Hematopoietic multipotent progenitor cell treated with erythropoietin and hydrocortisone succinate and interleukin-3 and kit ligand, for 8 days (in vitro differentiated cells): ENCODE results near the gene TMEM184B.
A peak's percentile ranks its signal among the peaks of the same experiment; 100 is the strongest.

Experiments
- DNase-seq: peaks from one replicate; pipeline ENCODE4 v3.0.0-alpha.2; 2015

The TMEM184B gene

DNA sequence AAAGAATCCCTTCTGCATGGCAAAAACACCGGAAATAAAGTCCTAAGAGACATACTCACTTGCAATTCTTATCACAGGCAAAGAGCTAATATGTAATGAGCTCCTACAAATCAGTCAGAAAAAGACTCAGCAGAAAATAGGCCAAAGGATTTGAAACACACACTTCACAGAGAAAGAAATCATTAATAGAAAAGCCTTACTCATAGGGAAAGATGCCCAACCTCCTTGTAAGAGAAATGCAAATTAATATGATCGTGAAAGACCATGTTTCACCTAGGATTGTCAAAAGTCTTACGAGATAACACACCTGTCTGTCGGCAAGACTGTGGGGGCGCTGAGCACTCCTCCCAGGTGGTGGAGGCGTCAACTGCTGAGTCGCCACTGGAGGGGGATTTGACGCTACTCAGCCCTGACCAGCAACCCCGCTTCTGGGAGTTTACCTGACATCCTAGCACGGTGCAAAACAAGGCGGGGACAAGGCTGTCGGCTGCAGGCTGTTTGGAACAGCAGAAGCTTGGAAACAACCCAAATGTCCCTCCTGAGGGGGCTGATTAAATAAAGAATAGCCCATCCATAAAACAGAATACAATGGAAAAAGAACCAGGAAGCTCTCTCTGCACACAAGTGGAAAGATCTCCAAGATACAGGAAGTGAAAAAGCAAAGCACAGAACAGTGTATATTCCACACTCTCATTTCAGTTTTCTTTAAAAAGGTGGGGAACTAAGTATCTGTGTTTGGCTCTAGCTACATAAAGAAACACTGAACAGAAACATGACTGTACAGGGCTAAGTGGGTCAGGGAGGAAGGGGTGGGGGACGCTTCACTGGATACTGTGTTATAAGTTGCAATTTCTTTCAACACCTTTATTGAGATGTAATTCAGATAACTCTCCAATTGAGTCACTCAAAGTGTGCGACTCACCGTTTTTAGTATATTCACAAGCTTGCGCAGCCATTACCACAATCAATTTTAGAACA lies 33.0 kb upstream of the TMEM184B start:
- DNase-seq = no peak

DNA sequence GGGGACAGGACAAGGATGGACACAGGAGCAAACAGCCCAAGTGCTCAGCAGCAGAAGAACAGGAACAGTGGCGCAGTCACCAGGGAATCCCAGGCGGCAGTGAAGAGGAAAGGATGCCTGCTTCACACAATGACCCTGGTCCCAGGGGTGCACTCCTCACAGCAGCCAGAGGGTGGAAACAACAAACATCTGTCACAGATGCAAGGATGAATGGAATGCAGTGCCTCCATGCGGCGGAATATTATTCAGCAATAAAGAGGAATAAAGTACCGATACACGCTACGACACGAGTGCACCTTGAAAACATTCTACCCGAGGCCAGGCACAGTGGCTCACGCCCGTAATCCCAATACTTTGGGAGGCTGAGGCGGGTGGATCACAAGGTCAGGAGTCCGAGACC lies 31.7 kb upstream of the TMEM184B start:
- no peak for DNase-seq

DNA sequence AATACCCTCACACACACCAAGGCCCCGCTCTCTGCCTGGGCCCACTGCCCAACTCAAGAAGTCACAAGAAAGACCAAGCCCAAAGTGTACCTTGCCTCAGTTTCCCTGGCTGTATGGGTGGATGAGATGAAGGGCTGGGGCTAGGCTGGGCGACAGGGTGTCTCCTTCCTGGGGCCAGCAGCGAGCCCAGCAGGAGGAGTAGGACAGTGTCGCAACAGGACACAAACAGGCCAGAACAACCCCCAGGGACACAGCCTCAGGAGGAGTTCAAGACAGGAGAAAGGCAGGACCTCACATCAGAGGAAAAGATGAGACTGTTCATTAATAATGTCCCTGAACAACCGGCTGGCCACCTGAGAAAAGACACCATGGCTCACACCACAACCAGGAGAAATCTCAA lies 31.2 kb upstream of the TMEM184B start:
- DNase-seq = no peak

DNA sequence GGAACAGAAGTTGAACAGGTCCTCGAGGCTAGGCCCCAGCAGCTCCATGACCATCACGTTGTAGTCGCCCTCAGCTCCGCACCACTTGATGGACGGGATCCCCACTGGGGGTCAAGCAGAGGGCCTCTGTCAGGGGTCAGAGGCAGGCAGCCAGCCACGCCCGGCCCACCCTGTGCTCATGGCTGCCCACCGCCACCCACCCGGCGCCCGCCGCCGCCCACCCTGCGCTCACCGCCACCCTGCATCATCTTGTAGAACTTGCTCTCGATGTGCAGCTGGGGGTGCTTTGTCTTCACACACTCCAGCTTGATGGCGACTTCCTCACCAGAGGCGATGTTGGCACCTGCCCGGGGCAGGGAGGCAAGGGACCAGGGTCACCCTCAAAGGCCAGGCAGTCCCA lies 30.1 kb upstream of the TMEM184B start:
- no peak for DNase-seq

DNA sequence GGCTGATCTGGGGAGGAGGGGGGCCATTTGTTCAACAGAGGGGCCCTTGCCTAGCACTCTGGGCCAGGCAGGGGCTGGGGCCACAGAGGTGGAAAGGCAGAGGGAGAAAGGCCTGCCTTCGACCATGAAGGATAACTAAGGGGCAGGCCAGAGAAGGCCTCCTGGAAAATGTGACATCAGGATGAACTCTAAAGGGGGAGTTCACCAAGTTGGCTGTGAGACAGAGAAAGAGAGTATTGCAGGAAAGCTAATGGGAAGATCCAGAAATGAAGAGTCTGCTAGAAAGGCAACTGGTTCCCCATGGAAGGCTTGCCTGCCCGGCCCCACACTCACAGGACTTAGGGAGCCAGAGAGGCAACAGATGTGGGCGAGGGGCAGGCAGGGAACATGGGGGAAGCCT lies 28.1 kb upstream of the TMEM184B start:
- DNase-seq = no peak

DNA sequence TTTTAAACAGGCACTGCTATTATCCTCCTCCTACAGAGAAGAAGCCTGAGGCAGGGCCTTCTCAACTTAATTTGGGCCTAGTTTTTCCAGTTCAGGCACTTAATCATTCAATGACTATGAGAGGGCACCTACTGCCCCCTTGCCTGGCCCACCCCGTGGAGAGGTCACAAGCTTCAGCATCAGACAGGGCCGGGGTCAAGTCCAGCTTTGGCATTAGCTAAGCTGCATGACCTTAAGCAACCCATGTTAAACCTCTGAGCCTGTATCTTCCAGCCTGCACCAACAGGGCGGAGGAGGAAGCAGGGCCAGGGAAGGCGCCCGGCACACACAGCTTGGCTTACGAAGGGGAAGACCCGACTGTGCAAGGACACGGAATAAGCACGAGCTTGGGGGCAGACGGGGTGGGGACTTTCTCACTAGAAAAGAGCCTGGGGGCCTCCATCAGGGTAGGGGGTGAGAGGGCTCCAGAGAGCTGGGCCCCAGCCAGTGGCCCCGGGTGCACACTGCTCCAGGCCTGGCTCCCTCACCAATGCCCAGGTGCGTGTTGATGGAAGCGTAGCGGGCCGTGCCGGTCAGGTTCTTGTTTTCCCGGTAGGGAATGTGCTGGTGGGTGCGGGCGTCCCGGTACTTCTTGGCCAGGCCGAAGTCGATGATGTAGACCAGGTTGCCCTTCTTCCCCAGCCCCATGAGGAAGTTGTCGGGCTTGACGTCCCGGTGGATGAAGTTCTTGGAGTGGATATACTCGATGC lies 27.6 kb upstream of the TMEM184B start:
- DNase-seq = no peak

DNA sequence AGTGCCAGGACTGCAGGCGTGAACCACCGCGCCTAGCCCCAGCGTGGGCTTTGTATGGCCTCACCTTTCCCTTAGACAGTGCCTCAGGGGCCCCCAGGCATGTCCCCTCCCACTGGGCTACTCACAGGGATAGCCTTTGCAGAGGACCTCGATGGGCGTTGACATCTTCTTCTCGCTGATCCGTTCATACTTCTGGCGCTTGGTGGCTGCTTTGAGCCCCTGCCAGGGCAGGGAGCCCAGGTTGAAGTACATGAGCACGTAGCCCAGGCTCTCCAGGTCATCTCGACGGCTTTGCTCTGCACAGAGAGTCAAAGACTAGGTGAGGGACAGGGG lies 26.9 kb upstream of the TMEM184B start:
- DNase-seq = no peak

DNA sequence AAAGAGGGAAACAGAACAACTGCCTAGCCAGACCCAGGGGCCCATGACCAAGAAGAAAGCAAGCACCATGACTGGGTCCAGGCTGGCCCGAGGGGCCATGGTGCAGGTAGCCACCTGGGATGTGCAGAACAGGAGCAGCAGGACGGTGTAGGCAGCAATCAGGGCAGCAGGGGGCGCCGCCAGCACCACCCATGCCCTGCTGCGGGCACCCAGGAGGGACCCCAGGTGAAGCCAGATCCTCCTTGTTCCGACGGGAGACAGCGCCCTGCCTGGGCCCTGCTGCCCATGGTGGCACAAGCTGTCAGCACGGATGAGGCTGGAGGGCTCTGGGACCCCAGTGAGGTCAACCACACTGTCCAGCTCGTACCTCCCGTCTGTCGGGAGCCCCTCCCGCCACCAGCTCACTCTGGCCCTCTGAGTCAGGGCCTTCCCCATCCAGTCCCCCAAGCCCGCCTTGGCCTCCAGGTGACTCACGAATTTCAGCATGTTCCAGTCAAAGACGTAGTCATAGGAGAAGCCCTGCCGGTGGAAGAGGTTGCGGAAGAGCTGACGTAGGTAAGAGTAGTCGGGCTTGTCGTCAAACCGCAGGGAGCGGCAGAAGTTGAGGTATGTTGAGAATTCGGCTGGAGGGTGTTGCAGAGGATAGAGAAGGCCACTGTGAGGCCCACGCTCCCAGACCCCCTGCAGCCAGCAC lies 25.6 kb upstream of the TMEM184B start:
- no peak for DNase-seq

DNA sequence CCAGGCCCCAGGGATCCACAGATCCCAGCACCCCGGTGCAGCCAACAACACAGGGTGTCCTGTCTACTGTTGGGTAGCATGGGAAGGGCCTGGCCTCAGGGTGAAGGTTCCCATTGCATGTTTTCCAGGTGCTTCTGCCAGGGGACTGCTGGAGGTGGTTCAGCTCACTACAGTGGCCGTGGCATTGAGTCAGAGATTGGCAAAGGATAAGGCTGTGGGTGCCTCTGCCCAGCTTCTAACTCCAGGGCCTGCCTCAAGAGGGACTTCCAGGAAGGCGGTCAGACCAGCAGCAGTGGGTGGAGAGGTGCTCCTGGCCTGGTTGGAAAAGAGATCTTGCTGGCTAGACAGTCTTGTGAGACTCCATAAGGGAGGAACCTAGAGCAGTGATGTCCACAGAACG lies 23.6 kb upstream of the TMEM184B start:
- DNase-seq = no peak

DNA sequence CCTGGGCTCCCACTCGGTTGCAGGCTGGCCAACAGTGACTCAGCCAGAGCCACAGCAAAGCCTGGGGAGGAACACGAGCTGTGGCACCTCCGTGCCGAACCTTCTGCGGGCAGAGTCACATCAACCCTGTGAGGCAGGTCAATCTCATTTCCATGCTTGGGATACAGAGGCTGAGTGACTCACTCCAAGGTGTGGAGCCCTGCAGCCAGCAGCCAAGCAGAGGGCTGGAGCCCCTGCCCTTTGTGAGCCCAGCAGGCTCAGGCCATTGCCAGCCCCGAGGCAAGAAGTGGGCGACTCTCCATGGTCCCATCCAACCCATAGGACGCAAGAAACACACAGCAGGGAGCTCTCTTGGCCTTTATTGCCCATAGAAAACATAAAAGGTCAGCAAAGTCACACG lies 23.1 kb upstream of the TMEM184B start:
- DNase-seq = no peak

DNA sequence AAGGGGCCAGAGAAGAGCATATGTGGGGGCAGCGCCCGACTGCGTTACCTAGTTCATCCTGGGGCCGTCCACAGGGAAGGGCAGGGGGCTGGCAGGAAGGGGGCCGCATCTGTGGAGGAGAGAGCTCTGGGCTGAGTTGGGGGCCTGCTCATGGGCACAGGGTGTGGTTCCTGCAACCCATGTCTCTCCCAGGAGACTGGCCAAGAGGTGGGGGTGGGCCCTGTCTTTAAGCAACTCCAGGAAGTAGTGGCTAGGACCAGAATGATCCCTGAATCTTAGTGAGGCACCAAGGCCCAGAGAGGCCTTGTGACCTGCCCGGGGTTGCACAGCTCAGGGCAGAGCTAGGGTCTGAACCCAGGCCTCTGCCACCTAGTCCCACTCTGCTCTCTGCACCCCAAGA lies 22.5 kb upstream of the TMEM184B start:
- DNase-seq = no peak

DNA sequence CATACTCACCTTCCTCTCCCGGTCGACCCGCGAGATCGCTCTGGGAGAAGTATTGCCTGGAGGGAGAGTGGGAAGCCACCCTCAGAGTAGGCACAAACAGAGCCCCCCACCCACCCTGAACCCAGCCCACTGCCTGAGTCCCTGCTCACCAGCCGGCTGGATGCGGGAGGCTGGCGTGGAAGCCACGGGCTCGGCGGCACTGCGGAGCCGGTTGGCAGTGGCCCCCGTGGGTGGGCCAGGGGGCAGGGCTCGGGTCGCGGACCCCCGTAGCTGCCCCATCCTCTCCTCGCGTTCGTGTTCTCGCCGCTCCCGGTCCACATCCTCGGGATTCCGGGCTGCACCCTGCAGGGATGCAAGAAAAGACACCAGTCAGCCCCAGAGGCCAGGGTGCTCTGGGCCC lies 21.4 kb upstream of the TMEM184B start:
- no peak for DNase-seq

DNA sequence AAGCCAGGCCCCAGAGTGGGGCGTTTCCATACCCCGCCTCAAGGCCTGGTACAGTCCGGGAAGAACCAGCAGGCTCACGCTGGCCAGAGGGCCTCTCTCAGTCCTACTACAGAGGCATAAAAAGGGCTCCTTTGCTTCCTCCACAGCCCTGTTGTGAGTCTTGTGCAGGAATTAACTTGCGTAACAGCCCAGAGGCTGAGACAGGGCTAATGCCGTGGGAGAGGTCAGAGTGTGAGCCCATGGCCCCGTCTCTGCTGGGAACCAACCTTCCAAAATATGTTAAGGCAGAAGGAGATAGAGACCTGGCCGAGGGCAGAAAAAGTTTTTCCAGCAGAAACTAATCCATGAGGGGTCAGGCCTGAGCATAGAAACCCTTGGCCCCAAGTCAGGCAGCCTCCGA lies 19.9 kb upstream of the TMEM184B start:
- DNase-seq = no peak

DNA sequence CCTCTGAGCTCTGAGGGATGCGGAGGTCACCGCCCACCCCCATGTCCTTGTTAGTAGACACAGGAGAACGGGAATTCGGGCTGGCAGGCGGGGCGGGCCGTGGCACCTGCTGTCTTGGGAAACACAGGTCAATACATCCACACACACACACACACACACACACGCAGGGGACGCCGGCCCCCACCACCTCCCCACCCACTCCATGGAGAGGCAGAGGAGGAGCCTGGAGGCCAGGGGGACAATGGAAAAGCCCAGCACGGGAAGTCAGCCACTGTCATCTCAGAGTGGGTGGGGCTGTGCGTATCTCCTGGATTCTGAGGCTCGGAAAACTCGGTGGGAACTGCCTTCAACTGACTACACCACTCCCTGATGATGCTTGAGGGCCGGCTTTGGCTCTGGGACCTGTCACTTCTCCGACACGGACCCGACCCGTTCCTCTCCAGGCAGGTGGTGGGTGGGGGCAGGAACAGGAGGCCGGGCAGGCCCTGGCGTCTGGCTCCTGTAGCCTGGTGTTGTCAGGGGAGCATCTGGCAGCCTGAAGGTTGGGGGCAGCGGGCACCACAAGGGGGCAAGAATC lies 18.5 kb upstream of the TMEM184B start:
- no peak for DNase-seq

DNA sequence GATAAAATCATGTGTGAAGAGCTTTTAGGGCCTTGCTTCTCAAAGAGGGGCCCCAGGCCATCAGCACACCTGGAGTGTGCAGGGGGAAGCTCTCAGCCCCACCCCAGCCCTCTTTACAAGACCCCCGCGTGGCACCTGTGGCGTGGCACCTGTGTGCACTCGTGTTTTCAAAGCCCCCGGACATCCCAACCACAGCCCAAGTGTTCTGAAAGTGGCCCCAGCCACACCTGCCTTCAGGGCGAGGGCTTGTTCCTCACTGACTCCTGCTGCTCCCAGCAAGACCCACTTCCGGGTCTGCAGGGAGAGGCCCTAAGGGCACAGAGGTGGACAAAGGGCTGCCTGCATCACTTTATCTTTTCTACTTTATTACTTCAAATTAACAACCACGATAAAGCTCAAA lies 17.5 kb upstream of the TMEM184B start:
- DNase-seq = no peak

DNA sequence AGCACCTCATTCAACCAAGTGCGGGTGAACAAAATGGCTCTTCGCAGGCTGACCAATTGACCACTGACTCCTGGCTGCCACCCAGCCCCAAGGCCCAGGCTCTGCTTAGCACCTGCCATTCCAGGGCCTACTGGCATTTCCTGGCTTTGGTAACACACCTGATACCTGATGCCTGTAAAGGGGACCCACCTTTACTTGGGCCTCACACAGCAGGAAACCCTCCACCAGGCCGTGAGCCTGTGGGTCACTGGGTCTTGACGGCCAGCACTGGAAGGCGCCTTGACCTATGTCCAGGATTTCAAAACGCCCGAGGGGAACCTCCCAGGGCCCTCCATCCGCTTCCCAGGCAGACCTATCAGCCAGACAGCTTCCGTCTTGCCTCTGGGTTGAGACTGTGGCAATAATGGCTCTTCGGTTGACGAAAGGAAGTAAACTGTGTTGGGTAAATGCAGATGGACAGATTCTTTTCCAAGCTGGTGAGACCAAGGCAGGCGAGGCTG lies 16.8 kb upstream of the TMEM184B start:
- no peak for DNase-seq

DNA sequence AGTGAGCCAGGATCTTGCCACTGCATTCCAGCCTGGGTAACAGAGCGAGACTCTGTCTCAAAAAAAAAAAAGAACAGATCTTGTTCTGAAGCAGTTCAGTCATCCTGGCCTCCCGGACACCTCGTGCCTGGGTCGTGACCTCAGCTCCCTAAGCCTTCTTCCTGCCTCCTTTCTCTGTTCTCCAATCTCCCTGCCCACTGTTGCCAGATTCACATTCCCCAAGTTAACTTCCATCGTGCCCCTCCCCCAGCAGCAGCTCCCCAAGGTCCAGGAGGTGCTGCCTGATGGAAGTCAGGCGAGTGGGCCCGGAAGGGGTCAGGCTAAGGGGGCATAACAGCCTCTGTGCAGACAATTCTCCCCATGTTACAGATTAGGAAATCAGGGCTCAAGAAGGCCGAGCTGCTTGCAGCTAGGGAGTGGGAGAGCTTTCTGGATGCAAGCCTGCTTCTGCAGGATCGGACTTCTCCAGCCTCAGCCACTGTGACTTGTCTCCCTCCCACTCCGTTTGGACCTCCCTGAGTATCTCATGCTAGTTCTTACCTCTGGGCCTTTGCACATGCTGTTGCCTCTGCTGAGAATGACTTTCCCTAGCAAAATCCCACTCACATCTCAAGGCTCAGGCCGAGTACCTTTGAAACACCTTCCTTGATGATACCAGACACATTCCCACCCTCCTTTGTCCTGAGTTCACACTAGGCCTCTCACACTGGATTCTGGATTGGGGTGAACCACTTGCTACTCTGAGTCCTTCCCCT lies 14.3 kb upstream of the TMEM184B start:
- no peak for DNase-seq

DNA sequence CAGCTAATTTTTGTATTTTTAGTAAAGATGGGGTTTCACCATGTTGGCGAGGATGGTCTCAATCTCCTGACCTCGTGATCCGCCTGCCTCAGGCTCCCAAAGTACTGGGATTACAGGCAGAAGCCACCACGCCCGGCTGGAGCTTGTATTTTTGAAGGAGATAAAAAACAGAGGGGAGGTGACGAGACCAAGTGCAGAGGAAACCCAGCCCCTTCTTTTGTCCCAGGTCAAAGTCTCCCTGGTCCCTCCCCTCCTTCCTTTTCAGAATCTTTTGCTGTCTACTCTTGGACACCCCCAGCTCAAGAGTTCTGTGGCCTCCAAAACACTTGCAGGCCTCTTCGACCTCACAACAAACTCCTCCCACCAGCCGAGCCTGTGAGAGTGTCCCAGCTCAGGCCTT lies 12.2 kb upstream of the TMEM184B start:
- peak; percentile 70 for DNase-seq

DNA sequence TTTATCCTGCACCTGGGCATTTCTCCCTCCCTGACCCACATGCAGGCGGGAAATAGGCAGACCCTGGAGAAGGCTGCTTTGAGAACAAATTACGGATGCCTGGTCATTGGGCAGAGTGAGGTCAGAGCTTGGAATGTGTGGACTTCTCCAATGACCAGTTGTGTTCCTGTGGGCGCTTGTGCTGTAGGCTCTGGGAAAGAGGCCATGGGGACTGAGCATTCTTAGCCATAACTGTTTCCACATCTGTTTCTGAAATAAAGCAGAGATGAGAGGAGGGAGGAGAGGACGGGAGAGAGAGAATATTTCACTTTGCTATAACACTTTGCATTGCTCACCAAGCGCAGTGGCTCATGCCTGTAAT lies 11.2 kb upstream of the TMEM184B start:
- no peak for DNase-seq

DNA sequence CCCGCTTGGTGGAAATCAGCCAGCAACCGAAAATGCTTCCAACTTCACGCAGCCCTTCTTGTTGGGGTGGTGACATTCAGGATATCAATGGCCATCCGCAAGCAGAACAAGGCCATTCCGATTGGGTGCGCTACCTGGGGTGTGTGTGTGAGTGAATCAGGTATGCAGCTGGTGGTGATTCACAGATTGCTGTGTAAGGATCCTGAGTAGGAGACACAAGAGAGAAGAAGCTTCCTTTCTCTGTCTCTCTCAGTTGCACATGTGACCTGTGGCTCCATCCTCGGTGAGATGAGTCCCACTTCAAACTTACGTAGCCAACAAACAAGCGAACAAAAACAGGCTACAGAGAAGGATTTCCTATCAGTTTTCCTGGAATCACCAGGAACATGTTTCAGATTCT lies 9.6 kb upstream of the TMEM184B start:
- DNase-seq = no peak

DNA sequence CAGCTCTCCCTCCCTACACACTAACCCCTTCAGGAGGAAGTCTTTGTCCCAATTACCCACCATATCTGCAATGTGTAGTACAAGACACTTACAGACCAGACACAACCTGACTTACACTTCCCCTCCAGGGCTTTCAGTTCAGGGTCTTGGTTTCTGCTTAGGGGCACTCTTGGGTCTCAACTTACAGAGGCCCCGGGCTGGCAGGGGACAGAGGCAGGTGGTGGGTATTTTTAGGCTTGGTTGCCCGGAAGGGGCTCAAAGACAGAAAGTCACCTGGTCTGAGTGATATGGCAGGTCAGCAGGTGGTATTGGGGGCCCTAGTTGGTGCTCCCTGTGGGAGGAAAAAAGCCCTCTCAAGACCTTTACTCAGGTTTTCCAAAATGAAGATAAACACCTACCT lies 3.4 kb upstream of the TMEM184B start:
- no peak for DNase-seq

DNA sequence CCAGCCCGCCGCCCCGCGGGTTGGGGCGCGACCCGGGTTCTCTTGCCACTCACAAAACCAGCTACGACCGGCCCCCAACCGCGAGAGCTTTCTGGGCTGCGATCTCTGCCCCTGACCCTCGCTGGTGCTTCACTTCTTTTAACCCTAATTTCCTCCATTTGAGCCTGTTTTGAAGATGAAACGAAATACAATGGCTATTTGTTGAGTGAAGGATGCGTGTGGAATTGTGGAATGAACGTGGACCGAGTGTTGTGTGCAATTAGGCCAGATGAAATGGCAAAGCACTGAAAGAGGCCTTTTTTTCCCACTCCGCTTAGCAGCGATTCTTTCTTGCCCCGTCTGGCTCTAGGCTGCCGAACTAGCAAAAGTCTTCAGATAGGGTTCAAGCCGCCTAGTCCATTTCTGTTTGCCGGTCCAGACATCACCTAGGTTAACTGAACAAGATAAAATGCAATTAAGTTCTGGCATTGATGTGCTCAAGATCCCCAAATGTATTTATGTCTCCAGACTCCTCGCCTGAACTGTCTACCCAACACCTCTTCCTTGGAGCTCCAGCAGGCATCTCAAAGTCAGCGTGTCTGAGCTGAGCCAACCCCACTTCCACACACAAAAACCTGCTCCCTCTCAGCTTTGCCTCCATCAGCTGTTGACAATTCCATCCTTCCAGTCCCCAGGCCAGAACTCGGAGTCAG lies 471 bp upstream of the TMEM184B start:
- DNase-seq = no peak
